ENCODE measurements around the gene PACRG. TPM values are rescaled to one million over a fixed set of nuclear protein-coding genes. Genes with fewer than 3 reads are reported as not detected.

PACRG gene
- total RNA-seq, 1 experiment from 2014 or later: 0.26 TPM

- no peak for DNase-seq
- Histone ChIP-seq H2BK120ac (ENCODE audit: low read depth, low read length, poor library complexity, severe bottlenecking) (no peak overlapping the region), H3K14ac (ENCODE audit: insufficient read depth, low read length) (no peak overlapping the region), H3K79me1 (ENCODE audit: insufficient read depth, low read depth, low read length, poor library complexity, severe bottlenecking) (no peaks in the 10 kb centered on the region), H2AK5ac (ENCODE audit: insufficient read length, low read length) (no peak overlapping the region), H2BK15ac (ENCODE audit: low read depth, low read length) (no peak overlapping the region), H3K27me3 (ENCODE audit: insufficient read depth, low read length) (no peaks in the 10 kb centered on the region), H3K4ac (ENCODE audit: low read depth, low read length) (no peak overlapping the region), H3K9me3 (ENCODE audit: control insufficient read depth, low read depth, low read length) (no peaks in the 10 kb centered on the region), H3K79me2 (ENCODE audit: insufficient read depth, low read length) (no peaks in the 10 kb centered on the region), H2BK5ac (ENCODE audit: insufficient read length, low read length) (no peak overlapping the region), H4K20me1 (ENCODE audit: control insufficient read depth, insufficient read depth, insufficient read length) (no peaks in the 10 kb centered on the region), H3K4me2 (ENCODE audit: insufficient read depth, insufficient read length, low read length) (no peak overlapping the region), H3K18ac (ENCODE audit: insufficient read length, low read depth, low read length) (no peak overlapping the region), H3K23me2 (ENCODE audit: insufficient read length, low read depth, low read length, poor library complexity, severe bottlenecking) (no peaks in the 10 kb centered on the region), H4K5ac (ENCODE audit: insufficient read length, low read depth, low read length) (no peak overlapping the region), H3K27ac (ENCODE audit: insufficient read length, low read depth, low read length) (no peak overlapping the region), H3K4me1 (ENCODE audit: insufficient read depth, low read length) (no peaks in the 10 kb centered on the region), H3T11ph (ENCODE audit: low read length) (no peak overlapping the region), H3K9ac (ENCODE audit: extremely low read depth, insufficient read length, low read length) (no peak overlapping the region), H3K56ac (ENCODE audit: insufficient read length, low read depth, low read length) (no peak overlapping the region), H4K91ac (ENCODE audit: insufficient read length, low read depth, low read length) (no peak overlapping the region), H2AFZ (ENCODE audit: low read length) (no peak overlapping the region), H3K23ac (ENCODE audit: insufficient read length, low read depth, low read length) (no peak overlapping the region), H2BK12ac (ENCODE audit: insufficient read length, low read depth, low read length) (no peak overlapping the region), H2BK20ac (ENCODE audit: low read depth, low read length, poor library complexity, severe bottlenecking) (no peak overlapping the region), H4K8ac (replicated peaks; ENCODE audit: insufficient read length, low read depth, low read length) (no peak overlapping the region)
- Mint-ChIP-seq H3K27me3 (ENCODE audit: low read depth) (peaks cover 6% of the 10 kb centered on the region), H3K4me3 (no peak overlapping the region), H3K9me3 (no peaks in the 10 kb centered on the region; a peak in 1 of 5 replicates), H3K36me3 (ENCODE audit: insufficient read depth in 1 of 3, low read depth in 3 of 3) (no peaks in the 10 kb centered on the region), H3K4me1 (peaks cover 25 to 26% of the 10 kb centered on the region in 2 experiments), H3K27ac (no peak overlapping the region)
- WGBS (ENCODE audit: extremely low coverage, insufficient read length, low lambda C conversion rate): no CpG with 5 or more reads among the region's 4 CpGs
- TF ChIP-seq CTCF (conservative IDR thresholded peaks at IDR 0.05): no peak
Observed at GRCh38 chr6:163250116-163250515, 522.3 kb downstream of the PACRG start.
